GM19035 (cell line): ENCODE measurements around the gene LRFN2.

Experiments used
- ATAC-seq: cut with Tn5 transposase; IDR thresholded peaks from one replicate; pipeline ENCODE4 v1.9.1; 2021; ENCODE audit not compliant: unreplicated experiment

Gene LRFN2

DNA sequence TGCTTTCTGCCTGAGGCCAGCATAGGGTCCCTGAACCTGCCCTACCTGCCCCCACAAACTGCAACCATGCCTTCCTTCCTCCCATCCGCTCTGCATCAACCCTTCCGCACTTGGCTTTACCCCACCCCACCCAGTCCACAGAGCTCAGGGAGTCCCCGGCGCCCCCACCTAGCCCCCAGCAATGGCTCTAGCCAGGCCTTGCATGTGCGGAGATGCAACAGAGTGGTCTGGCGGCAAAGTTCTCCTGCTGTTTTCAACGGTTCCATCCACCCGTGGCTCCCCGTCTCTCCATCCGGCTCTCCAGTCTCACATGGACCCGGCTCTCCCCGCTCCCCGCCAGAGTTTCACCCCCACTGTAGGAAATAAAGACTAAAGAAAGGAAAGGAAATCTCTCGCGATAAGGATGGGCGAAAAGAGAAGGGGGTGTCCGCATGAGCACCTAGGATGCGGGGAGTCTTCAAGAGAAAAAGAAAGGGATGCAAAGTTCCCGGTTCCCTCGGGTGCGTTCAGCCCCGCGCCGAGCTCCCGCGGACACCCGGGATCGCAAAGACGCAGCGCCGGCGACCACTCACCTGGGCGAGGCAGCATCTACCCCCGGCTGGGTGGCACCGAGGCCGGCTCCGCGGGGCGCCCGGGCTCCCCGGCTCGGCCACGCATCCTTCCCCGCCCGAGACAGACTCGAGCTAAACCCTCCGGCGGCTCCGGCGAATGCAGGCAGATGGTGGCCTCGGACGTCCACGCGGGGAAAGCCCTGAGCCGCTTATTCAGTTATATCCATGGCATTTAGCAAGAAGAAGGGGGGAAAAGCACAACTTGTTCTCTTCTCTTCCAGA, 579 bp downstream of the LRFN2 start:
- ATAC-seq = no peak

- ATAC-seq = no peak
Observed at GRCh38 chr6:40585651-40586269, 1.4 kb downstream of the LRFN2 start.

DNA sequence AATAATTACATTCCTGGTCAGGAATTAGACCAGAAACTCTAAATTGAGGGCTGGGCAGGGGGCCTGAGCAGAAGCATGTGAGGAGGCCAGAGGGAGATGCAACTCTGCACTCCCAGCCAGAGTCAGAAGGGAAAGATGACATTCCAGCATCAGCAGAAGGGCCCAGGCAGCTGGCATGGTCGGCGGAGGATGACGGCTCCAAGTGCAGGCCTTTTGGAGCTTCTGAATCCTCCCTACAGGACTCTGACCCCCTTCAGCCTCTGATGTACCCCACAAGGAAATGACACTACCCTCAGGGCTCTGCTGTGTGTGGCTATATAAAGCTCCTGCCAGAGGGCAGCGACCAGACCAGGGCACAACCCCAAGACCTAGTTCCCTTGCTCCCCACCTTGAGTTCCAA, 1.9 kb downstream of the LRFN2 start:
- no peak for ATAC-seq

DNA sequence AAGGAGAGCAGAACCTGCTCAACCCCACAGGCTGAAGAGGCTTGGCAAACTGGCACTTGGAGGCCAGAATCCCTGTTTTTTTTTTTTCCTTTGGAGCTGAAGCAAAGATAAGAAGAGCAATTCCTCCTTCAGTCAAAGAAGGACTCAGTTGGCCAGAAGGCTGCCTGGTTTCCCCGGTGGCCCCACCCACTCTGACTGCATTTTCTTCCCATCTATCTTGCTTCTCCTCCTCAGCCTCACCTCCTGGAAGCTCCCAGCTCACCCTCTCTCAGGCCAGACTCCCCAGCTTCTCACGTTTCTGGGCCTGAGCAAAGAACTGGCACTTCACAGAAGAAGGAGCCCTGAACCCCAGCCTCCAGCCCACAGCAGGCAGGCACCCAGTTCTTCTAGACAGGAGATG, 2.4 kb downstream of the LRFN2 start:
- no peak for ATAC-seq

DNA sequence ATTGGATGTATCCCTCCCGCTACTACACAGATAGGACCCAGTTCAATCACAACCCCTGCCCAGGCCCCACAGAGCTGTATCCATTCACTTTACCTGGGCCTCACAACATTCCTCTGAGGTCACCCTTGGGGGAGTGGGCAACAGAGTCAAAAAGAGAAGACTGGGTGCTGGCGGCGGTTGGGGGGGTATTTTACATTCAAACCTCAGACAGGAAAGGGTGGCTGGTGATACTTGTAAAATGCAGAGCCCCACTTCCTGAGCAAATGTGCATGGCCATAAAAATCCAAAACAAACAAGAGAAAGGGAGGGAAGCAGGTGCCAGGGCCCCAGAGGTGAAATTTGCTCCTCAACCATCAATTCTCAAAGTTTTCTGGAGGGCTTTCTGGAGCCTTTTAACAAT, 3.5 kb downstream of the LRFN2 start:
- ATAC-seq = no peak

DNA sequence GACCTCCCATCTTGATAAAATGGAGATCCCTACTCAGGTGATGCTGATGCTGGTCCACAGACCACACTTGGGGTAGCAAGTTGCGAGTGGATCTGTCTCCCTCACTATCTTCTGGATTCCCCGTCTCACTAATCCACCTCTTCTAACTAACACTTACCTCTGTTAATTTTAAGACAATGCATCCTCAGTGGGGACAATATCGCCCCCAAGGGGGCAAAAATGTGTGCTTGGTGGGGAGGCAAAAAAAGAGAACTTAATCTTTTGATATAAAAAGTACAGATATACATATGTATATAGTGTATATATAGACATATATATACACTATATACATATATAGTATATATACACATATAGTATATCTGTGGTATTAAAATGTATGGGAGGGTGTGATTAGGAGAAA, 4.3 kb downstream of the LRFN2 start:
- no peak for ATAC-seq

- no peak for ATAC-seq
Observed at GRCh38 chr6:40579101-40579500, 8.1 kb downstream of the LRFN2 start.

DNA sequence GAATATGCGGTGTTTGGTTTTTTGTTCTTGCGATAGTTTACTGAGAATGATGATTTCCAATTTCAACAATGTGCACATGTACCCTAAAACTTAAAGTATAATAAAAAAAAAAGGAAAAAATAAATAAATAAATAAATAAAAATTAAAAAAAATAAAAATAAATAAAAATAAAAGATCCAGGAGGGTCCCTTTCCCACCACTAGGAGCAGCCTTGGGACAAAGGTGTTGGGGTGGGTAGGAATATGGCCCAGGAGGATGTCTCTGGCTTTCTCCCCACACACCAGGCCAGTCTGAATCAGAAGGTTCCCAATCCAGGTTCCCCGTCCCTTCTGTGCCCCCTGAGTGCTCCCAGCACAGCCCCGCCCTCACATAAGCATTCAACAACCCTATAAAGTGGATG, 9.5 kb downstream of the LRFN2 start:
- no peak for ATAC-seq

- ATAC-seq = peak; percentile 58
Observed at GRCh38 chr6:40573221-40573620, 13.9 kb downstream of the LRFN2 start.

GRCh38 chr6:40569162-40569910, 17.8 kb downstream of the LRFN2 start:
- ATAC-seq = no peak

GRCh38 chr6:40568062-40568708, 19.0 kb downstream of the LRFN2 start:
- ATAC-seq = no peak

DNA sequence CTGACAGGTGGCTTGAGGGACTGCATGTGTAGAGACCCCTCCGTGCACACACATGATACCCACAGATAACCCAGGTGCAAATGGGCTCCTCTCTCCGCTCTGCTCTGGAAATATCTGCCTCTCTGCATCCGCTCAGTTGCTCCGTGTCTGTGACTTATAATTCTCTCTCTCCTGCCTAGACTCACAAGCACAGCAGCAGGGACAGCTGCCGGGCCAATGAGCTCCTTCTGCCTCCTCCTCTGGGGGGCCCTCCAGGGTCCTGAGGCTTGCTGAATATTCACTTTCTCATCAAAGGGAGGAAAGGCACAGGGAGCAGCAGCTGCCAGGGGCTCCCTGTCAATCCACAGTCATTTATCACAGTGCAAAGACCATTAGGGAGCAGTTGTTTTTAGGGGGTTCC, 24.1 kb downstream of the LRFN2 start:
- ATAC-seq = no peak

- ATAC-seq = no peak
Observed at GRCh38 chr6:40559056-40559455, 28.1 kb downstream of the LRFN2 start.

- ATAC-seq = no peak
Observed at GRCh38 chr6:40558102-40558501, 29.1 kb downstream of the LRFN2 start.

- ATAC-seq = no peak
Observed at GRCh38 chr6:40556881-40557280, 30.3 kb downstream of the LRFN2 start.

GRCh38 chr6:40556023-40556422, 31.1 kb downstream of the LRFN2 start:
- no peak for ATAC-seq

DNA sequence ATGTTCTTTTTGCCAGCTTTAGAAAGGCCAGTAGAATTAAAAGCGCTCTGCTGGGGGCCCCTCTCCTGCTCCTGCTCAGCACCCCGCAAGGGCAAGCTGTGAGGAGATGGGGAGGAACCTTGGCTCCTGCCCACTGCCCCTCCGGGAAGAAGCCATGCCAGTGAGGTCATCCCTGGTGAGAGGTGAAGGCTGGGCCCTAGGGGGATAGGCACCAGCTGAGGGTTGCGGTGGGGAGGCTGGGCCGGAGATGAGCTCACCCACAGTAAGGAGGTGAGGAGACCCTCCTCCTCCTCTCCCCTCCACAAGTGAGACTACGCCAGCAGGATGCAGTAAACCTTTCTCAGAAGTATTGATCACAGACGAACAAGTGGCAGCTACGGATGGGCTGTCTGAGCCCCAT, 32.1 kb downstream of the LRFN2 start:
- ATAC-seq = no peak

DNA sequence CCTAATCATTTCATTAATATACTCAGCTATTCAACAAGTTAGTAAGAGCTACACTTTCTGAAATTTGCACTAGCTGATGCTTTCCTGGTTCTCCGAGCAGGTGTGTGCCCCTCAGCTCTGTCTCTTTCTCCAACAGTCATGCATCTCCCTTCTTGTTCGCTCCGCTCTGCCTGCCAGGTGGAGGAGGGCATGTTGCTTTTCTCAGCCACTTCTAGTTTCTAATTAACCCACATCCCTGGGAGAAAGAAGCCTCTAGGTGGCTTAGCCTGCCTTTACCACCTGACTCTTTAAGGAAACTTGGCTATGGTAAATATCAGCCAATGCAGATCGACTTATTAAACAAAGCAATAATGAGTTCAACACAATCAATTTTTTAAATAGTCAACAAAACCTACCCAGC, 34.2 kb downstream of the LRFN2 start:
- ATAC-seq = no peak

DNA sequence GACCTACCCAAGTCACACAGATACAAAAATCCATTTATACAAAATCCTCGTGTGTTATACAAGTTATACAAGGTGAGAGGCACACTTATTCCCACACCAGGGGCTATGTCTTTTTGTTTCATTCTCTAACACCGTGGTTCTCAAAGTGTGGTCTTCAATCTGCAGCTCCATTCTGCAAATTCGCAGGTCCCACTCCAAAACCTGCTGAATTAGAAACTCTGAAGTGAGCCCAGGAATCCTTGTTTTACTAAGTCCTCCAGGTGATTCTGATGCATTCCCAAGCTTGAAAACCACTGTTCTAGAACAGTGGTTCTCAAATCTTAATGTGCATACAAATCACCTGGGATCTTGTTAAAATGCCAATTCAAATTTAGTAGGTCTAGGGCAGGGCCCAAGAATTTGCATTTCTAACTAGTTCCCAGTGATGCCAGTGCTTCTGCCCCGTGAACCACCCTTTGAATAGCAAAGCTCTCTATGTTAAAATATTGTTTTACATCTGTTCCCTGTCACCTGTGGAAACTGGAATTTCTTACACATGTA, 35.1 kb downstream of the LRFN2 start:
- ATAC-seq = no peak

DNA sequence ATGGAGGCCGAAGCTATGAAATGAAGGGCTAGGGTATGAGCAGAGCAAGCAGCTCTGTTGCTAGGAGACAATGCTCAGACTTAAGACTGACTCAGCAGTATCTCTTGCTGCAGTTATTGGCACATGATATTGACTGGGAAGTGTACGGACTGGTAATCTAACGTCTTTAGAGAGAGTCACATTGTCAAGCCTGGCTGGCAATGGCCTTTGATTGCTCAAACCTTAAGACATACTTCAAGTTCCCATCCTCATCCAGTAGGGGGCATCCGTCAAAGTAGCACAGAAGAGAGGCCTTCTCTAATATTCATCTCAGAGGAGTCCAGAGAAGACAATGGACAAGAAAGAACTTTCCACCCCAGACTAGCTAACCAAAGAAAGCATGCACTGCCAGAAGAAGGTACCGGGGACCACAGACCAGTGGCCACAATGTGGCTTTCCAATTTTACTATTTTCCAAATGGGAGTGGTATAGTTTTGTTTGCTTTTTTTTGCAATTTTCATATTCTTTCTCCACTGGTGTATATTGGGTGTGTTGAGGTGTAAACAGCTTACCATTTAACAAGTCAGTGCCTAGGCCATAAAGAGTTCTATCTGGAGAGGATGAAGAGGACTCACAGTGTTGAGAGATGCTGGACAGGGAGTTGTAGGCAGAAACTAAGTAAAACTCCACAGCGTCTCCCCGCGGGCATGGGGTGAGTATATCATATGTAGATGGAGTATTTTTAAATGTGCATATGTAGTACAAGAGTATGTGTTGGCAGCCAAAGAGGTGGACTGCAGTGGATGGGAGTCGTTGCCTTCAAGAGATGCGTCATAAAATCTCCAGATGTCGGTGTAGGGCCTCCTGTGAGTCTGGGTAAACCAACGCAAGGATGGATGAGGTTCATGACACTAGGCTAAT, 36.7 kb downstream of the LRFN2 start:
- ATAC-seq = no peak
